B cell (primary cell): ENCODE data around the gene AMH. TPM values are rescaled to one million over a fixed set of nuclear protein-coding genes. Genes with fewer than 3 reads are reported as not detected.
A peak's percentile ranks its signal among the peaks of the same experiment; 100 is the strongest.

Experiments
- ATAC-seq: fragments of 200-7000 bp; cut with Tn5 transposase; one replicate; pipeline ENCODE4 v1.10.0; 2021; ENCODE audit warnings: low read depth, mild to moderate bottlenecking, moderate number of reproducible peaks, moderate library complexity
- CTCF ChIA-PET: fragments of 350-600 bp; sonication (Branson Sonifier 250); formaldehyde crosslinking; loops from one replicate; lab custom pipeline; 2021; ENCODE audit warnings: antibody characterized with exemption, inconsistent platforms; lab: Charles Lee
- POLR2A ChIA-PET: fragments of 350-600 bp; sonication (Branson Sonifier 250); formaldehyde crosslinking; loops from one replicate; lab custom pipeline; 2021; ENCODE audit warnings: antibody characterized with exemption; lab: Charles Lee
- DNase-seq: peaks from one replicate; pipeline ENCODE4 v3.0.0; 2013
- H2AFZ ChIP-seq: 2 replicates; pipeline ENCODE4 v1.6.1; 2012; ENCODE audit warnings: mild to moderate bottlenecking, low read depth, low read length; ENCODE audit not compliant: insufficient read depth, poor library complexity, severe bottlenecking
- H3K27ac ChIP-seq, 2 donors: 1 replicate in 1 of 2; 2 replicates in 1 of 2; pipeline ENCODE4 v1.5.1; 2012 to 2013; ENCODE audit warnings: low read length in 2 of 2, mild to moderate bottlenecking in 2 of 2, moderate library complexity in 1 of 2
- H3K27me3 ChIP-seq, 4 experiments: fragments of 200-600 bp in 1 of 4; sonication (generic) in 1 of 4; replicated peaks in 1 of 4; 1 replicate in 2 of 4; 2 replicates in 2 of 4; pipeline versions ENCODE4 v1.6.1 to v1.7.0; 2013 to 2016; ENCODE audit warnings: low read length in 3 of 4, mild to moderate bottlenecking in 2 of 4, mixed read lengths in 1 of 4, moderate library complexity in 1 of 4; ENCODE audit not compliant: insufficient read depth in 4 of 4, control insufficient read depth in 3 of 4; ENCODE audit errors: control extremely low read depth in 1 of 4
- H3K36me3 ChIP-seq, 2 experiments: replicated peaks in 1 of 2; 1 replicate in 1 of 2; 2 replicates in 1 of 2; pipeline versions ENCODE4 v1.6.1 to v1.7.1; 2013; ENCODE audit warnings: low read length in 1 of 2; ENCODE audit not compliant: insufficient read depth in 2 of 2, control insufficient read depth in 1 of 2; ENCODE audit errors: control extremely low read depth in 1 of 2, extremely low read depth in 1 of 2
- H3K4me1 ChIP-seq, 2 donors: fragments of 200-600 bp in 1 of 2; sonication (generic) in 1 of 2; 1 replicate in 1 of 2; 2 replicates in 1 of 2; pipeline versions ENCODE4 v1.5.1 to v1.6.1; 2013 to 2017; ENCODE audit warnings: low read length in 2 of 2; ENCODE audit not compliant: control insufficient read depth in 2 of 2, insufficient read depth in 2 of 2
- H3K4me2 ChIP-seq: replicated peaks from 2 replicates; pipeline ENCODE3; 2012; ENCODE audit warnings: mild to moderate bottlenecking, low read depth, low read length; ENCODE audit not compliant: poor library complexity, severe bottlenecking
- H3K4me3 ChIP-seq, 5 experiments: fragments of 200-600 bp in 1 of 5; sonication (generic) in 1 of 5; 1 replicate in 3 of 5; 2 replicates in 2 of 5; pipeline versions ENCODE4 v1.5.1 to v1.7.0; 2011 to 2016; ENCODE audit warnings: low read length in 4 of 5, mild to moderate bottlenecking in 4 of 5, low read depth in 2 of 5, control low read depth in 1 of 5, moderate library complexity in 1 of 5; ENCODE audit not compliant: insufficient read depth in 1 of 5; ENCODE audit errors: control extremely low read depth in 1 of 5, extremely low read depth in 1 of 5
- H3K79me2 ChIP-seq: fragments of 200-600 bp; sonication (generic); one replicate; pipeline ENCODE4 v1.6.0; 2016; ENCODE audit warnings: low read length; ENCODE audit not compliant: control insufficient read depth, insufficient read depth
- H3K9ac ChIP-seq: fragments of 200-600 bp; sonication (generic); 2 replicates; pipeline ENCODE4 v1.6.1; 2017; ENCODE audit warnings: mild to moderate bottlenecking, low read length, moderate library complexity
- H3K9me3 ChIP-seq, 3 donors: one replicate each; pipeline versions ENCODE4 v1.6.1 to v1.7.1; 2013; ENCODE audit warnings: low read length in 2 of 3; ENCODE audit not compliant: control insufficient read depth in 2 of 3, insufficient read depth in 1 of 3; ENCODE audit errors: control extremely low read depth in 1 of 3
- H4K20me1 ChIP-seq: 2 replicates; pipeline ENCODE4 v1.6.0; 2012; ENCODE audit warnings: mild to moderate bottlenecking, low read length; ENCODE audit not compliant: insufficient read depth, control insufficient read depth, poor library complexity, severe bottlenecking
- H3K27ac Mint-ChIP-seq: one replicate; pipeline ENCODE4 v1.8.0; 2021; ENCODE audit warnings: mixed read lengths
- H3K27me3 Mint-ChIP-seq: one replicate; pipeline ENCODE4 v1.8.0; 2021; ENCODE audit warnings: mixed read lengths
- H3K4me1 Mint-ChIP-seq: one replicate; pipeline ENCODE4 v1.8.0; 2021; ENCODE audit warnings: mixed read lengths
- H3K4me3 Mint-ChIP-seq: one replicate; pipeline ENCODE4 v1.8.0; 2021; ENCODE audit warnings: mixed read lengths
- H3K9me3 Mint-ChIP-seq: one replicate; pipeline ENCODE4 v1.8.0; 2022; ENCODE audit warnings: mixed read lengths; ENCODE audit not compliant: insufficient read depth
- EZH2 ChIP-seq: IDR thresholded peaks from 2 replicates; pipeline ENCODE4 v1.6.1; 2012; ENCODE audit warnings: borderline replicate concordance, low read depth, mild to moderate bottlenecking, moderate library complexity, low read length; ENCODE audit not compliant: insufficient read depth, poor library complexity, severe bottlenecking
- WGBS: methylation state at CpG from one replicate; pipeline ENCODE4 v1.1.5; 2013; ENCODE audit warnings: missing lambda C conversion rate; ENCODE audit not compliant: insufficient coverage; 5-methylcytosine and 5-hydroxymethylcytosine counted together
- intact Hi-C: fragments of 100-400 bp; cut with micrococcal nuclease; formaldehyde crosslinking; loops from one replicate; pipeline ENCODE4 v1.10.0; 2022
- polyA plus RNA-seq: library from polyadenylated mRNA; depleted of rRNA; stranded (reverse); fragments of >200 nt; gene quantifications from 2 replicates; pipeline ENCODE4 v1.2.3, GENCODE V29; 2012
- total RNA-seq, 2 donors: library from RNA; stranded (reverse); fragments of 120-200 nt in 1 of 2; gene quantifications; 1 replicate in 1 of 2; 2 replicates in 1 of 2; pipeline versions ENCODE4 v1.2.3 to v1.2.4, GENCODE V29; 2013 to 2022
- TF ChIP-seq, protein P1 (sequence below): fragments of 200-600 bp; IDR thresholded peaks from one replicate; pipeline ENCODE4 v1.8.0; 2022; ENCODE audit warnings: antibody characterized with exemption, mild to moderate bottlenecking

The AMH gene
- total and polyA plus RNA-seq, 2 donors (not counting 1 experiment from before 2014, with no cell fraction given): 1.5 to 4.5 TPM

DNA sequence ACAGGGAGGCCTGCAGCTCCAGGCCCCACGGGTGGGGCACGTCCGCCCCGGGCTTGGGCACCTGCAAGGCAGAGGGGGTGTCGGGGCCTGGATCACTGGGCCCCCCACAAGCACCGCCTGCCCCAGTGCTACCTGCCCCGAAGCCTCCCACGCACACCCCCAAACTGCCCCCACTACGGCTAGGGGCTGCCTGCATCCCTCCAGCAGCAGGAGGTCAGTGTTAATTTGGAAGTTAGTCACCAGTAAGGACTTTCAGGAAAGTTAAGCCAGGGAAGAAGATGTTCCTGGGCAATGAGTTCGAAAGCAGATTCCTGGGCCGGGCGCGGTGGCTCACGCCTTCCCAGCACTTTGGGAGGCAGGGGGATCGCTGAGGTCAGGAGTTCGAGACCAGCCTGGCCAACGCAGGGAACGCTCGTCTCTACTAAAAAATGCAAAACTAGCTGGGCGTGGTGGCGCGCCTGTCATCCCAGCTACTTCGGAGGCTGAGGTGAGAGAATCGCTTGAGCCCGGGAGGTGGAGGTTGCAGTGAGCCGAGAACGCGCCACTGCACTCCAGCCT lies 27.4 kb downstream of the AMH start:
- Mint-ChIP-seq H3K9me3 (no peaks in the 10 kb centered on the region), H3K27ac (no peak overlapping the region), H3K4me3 (no peak overlapping the region), H3K27me3 (no peaks in the 10 kb centered on the region), H3K4me1 (peaks cover 43% of the 10 kb centered on the region)
- H3K79me2 ChIP-seq: peaks cover 79% of the 10 kb centered on the region
- intact Hi-C loops: loop anchor here (5.0 to 10.0 kb wide), 2 partner anchors 41 to 198 kb away; partner anchors contain the start of gene GADD45B
- H3K27me3 ChIP-seq: no peaks in the 10 kb centered on the region
- peaks cover 53% of the 10 kb centered on the region for H4K20me1 ChIP-seq
- ATAC-seq: no peak
- no peaks in the 10 kb centered on the region for H3K9me3 ChIP-seq
- H3K4me3 ChIP-seq: no peak overlapping the region
- 98% methylated on average over 22 of the region's 28 CpGs for WGBS
- no peak overlapping the region for H2AFZ ChIP-seq
- H3K4me1 ChIP-seq: peaks cover 39 to 59% of the 10 kb centered on the region in 2 donors
- H3K4me2 ChIP-seq: no peak overlapping the region
- peaks cover 0 to 32% of the 10 kb centered on the region in 2 experiments for H3K36me3 ChIP-seq
- H3K9ac ChIP-seq: no peak overlapping the region
- TF ChIP-seq, protein P1, sequence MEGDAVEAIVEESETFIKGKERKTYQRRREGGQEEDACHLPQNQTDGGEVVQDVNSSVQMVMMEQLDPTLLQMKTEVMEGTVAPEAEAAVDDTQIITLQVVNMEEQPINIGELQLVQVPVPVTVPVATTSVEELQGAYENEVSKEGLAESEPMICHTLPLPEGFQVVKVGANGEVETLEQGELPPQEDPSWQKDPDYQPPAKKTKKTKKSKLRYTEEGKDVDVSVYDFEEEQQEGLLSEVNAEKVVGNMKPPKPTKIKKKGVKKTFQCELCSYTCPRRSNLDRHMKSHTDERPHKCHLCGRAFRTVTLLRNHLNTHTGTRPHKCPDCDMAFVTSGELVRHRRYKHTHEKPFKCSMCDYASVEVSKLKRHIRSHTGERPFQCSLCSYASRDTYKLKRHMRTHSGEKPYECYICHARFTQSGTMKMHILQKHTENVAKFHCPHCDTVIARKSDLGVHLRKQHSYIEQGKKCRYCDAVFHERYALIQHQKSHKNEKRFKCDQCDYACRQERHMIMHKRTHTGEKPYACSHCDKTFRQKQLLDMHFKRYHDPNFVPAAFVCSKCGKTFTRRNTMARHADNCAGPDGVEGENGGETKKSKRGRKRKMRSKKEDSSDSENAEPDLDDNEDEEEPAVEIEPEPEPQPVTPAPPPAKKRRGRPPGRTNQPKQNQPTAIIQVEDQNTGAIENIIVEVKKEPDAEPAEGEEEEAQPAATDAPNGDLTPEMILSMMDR: no peak
- TF ChIP-seq EZH2: no peak
- ChIA-PET POLR2A (interaction anchor here (0.6 to 10.8 kb wide), 6 partner anchors 12 to 114 kb away, joined by 3 to 134 read pairs (median 4); partner anchors contain the start of gene JSRP1), CTCF (interaction anchor here (0.7 to 7.5 kb wide), 7 partner anchors 12 to 116 kb away, joined by 3 to 66 read pairs (median 18); partner anchors contain the start of gene SF3A2)
- no peak for DNase-seq
- H3K27ac ChIP-seq: no peak overlapping the region

DNA sequence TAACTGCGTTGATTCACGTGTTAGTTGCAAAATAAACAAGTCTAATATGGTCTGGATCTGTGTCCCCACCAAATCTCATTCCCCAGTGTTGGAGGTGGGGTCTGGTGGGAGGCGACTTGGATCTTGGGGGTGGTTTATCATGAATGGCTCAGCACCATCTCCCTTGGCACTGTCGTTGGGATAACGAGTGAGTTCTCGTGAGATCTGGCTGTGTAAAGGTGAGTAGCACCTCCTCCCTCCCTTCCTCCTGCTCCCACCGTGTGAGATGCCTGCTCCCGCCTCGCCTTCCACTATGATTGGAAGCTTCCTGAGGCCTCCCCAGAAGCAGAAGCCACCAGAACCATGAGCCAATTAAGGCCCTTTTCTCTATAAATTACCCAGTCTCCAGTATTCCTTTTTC lies 28.0 kb downstream of the AMH start:
- Histone ChIP-seq H3K4me1 (peaks cover 39 to 59% of the 10 kb centered on the region in 2 donors), H3K27me3 (no peaks in the 10 kb centered on the region), H3K79me2 (peaks cover 73% of the 10 kb centered on the region), H4K20me1 (peaks cover 47% of the 10 kb centered on the region), H3K9me3 (no peaks in the 10 kb centered on the region), H3K4me2 (no peak overlapping the region), H3K9ac (no peak overlapping the region), H2AFZ (no peak overlapping the region), H3K36me3 (peaks cover 0 to 25% of the 10 kb centered on the region in 2 experiments), H3K27ac (no peak overlapping the region), H3K4me3 (no peak overlapping the region)
- no peak for ATAC-seq
- intact Hi-C loops: loop anchor here (5.0 to 10.0 kb wide), 2 partner anchors 40 to 198 kb away; partner anchors contain the start of gene GADD45B
- TF ChIP-seq, protein P1: no peak
- TF ChIP-seq EZH2: no peak
- Mint-ChIP-seq H3K27me3 (no peaks in the 10 kb centered on the region), H3K9me3 (no peaks in the 10 kb centered on the region), H3K4me3 (no peak overlapping the region), H3K4me1 (peaks cover 45% of the 10 kb centered on the region), H3K27ac (peak overlapping the region; percentile 69)
- POLR2A ChIA-PET: interaction anchor here (0.6 to 8.9 kb wide), 5 partner anchors 11 to 28 kb away, joined by 3 to 65 read pairs (median 5); no protein-coding TSS in a partner anchor
- 100% methylated on average over 1 of the region's 9 CpGs for WGBS
- CTCF ChIA-PET: interaction anchor here (0.6 to 5.0 kb wide), 6 partner anchors 9 to 115 kb away, joined by 3 to 30 read pairs (median 3); no protein-coding TSS in a partner anchor
- DNase-seq: no peak
